GM12873 (cell line): Measurements from ENCODE around the gene PML.

Experiments
- TF ChIP-seq, protein P1 (sequence below): IDR thresholded peaks from 2 replicates; pipeline ENCODE4 v1.5.1; 2012; ENCODE audit warnings: low read depth, mild to moderate bottlenecking, moderate library complexity, low read length, control low read depth; ENCODE audit not compliant: insufficient read depth; ENCODE audit errors: missing control alignments

The PML gene

DNA sequence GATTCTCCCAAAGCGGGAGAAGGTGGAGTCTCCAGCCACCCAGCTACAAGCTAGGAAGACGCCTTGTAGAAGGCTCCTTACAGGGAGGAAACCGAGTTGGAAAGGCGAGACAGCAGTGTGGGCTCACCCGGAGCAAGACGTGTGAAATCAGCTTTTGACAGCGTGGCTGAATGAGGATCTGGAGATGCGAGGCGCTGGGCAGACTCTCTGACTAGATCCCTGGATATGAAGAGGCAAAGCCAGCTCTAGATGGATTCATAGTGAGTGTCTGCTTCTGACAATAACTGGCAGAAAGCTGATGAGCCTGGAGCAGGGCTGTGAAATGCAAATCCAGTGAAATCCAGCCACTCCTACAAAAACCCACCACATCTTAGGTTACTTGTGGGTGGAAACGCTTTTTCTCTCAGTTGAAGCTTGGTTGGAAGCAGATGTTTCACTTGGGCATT is 46.8 kb downstream of the PML start:
- TF ChIP-seq, protein P1, sequence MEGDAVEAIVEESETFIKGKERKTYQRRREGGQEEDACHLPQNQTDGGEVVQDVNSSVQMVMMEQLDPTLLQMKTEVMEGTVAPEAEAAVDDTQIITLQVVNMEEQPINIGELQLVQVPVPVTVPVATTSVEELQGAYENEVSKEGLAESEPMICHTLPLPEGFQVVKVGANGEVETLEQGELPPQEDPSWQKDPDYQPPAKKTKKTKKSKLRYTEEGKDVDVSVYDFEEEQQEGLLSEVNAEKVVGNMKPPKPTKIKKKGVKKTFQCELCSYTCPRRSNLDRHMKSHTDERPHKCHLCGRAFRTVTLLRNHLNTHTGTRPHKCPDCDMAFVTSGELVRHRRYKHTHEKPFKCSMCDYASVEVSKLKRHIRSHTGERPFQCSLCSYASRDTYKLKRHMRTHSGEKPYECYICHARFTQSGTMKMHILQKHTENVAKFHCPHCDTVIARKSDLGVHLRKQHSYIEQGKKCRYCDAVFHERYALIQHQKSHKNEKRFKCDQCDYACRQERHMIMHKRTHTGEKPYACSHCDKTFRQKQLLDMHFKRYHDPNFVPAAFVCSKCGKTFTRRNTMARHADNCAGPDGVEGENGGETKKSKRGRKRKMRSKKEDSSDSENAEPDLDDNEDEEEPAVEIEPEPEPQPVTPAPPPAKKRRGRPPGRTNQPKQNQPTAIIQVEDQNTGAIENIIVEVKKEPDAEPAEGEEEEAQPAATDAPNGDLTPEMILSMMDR, result no peak

DNA sequence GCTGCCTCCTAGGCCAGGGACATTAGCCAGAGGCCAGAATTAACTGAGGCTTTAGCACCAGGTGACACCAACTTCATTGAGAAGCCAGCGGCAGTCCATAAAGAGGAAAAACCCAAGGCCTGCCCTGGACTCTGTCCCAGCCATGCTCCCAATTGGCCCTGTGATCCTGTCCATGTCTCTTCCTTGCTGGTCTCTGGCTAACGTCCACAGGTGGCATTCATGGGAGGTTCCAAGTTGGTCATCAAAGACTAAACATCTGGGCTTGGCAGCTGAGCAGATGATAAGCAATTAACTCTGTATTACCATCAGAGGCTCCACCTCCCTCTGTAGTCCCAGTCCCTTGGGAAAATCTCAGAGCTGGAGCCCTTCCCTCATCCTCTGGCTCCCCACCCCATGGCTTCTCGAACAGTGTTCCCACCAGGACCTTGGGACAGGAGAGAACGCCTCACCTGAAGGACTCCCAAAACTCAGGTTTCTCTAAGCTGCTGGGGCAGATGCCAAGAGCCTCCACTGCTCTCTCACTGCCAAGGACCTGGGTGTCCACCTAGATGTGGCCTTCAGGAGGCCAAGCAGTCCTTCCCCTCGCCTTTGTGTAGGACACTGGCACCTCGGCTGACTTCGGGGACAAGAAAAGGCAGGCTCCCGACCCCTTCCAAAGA is 47.4 kb downstream of the PML start:
- TF ChIP-seq, protein P1, result no peak

DNA sequence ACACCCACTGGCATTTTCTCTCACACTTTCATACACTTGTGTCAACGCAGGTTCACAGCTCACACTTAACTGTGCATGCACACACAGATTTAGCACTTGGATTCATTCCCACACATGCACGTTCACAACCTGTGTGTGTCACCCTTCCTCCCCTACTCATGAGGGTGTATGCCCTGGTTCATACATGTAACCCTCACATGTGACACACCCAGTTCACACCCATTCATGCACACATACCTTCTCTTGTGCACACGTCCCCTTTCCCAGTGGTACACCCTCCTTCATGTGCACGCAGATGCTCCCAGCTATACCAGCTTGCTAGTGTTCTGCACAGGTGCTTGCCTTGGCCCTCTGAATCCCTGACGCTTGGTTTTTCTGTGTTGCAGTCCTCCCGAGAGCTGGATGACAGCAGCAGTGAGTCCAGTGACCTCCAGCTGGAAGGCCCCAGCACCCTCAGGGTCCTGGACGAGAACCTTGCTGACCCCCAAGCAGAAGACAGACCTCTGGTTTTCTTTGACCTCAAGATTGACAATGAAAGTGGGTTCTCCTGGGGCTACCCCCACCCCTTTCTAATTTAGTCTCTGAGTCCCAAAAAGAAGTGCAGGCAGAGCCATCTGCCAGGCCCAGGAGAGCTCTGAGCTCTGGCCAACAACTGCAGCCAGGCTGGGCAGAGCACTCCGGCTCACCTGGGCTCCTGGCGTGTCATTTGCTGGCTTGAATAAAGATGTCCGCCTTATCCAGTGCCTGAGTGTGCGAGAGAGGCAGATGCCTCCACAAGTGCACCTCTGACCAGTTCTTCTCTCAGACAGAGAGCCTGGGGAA is 48.3 kb downstream of the PML start:
- TF ChIP-seq, protein P1, result no peak

DNA sequence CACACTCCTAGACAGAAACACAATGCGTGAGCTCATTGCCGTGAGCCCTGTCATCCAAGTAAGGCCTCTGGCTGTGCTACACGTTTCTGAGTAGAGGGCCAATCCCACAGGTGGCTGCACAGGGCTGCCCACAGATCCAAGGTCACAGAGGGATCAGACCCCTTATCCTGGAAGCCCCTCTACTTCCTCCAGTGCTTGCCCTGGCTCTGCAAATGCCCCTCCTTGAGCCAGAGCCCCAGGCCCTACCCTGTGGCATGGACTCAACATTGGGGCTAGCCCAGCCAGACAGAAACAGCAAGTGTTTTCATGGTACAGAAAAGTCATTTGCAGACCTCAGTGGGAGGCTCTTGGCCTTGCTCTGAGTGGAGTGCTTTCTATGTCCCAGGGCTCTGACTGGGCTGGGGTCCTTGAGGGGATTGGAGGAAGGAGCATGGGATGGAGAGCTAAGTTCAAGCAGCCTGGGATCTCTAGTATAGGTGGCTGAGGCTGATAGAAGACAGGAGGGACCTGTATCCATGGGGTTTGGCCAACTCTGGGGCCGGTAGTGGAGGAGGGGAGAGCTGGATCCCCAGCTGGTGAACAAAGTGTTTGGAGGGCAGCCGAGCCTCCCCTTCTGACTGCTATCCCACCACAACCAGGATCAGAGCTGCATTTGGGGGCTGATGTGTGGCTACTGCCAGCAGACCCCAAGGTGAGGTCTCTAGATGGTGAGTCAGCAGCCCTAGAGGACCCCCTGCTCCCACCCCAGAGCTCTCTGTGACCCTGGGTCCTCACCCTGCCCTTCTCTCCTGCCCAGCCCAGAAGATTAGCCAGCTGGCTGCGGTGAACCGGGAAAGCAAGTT is 49.1 kb downstream of the PML start:
- TF ChIP-seq, protein P1, result no peak

DNA sequence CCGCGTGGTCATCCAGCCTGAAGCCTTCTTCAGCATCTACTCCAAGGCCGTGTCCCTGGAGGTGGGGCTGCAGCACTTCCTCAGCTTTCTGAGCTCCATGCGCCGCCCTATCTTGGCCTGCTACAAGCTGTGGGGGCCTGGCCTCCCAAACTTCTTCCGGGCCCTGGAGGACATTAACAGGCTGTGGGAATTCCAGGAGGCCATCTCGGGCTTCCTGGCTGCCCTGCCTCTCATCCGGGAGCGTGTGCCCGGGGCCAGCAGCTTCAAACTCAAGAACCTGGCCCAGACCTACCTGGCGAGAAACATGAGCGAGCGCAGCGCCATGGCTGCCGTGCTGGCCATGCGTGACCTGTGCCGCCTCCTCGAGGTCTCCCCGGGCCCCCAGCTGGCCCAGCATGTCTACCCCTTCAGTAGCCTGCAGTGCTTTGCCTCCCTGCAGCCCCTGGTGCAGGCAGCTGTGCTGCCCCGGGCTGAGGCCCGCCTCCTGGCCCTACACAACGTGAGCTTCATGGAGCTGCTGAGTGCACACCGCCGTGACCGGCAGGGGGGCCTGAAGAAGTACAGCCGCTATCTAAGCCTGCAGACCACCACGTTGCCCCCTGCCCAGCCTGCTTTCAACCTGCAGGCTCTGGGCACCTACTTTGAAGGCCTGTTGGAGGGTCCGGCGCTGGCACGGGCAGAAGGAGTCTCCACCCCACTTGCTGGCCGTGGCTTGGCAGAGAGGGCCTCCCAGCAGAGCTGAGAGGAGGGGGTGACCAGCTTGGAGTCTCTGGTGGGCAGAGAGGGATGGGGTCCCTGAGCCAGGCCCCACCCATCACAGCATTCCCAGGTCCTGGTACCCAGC is 50.0 kb downstream of the PML start:
- TF ChIP-seq, protein P1, result no peak

DNA sequence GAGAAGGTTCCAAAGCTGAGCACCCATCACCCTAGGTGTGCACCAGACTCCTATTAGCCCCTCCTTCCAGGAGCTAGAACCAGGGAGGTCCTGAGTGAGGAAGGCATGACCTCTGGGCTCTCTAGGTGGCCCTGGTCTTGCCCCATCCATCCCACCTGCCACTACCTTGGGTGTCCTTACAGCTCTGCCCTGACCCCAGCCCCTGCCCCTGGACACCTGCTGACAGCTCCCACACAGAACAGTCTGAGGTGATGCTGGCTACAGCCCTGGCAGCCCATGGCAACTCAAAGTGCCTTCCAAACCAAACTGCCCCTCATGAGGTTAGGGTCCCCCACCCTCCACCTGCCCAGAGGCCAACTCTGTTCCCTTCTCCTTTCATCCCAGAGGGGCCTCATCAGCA is 50.7 kb downstream of the PML start:
- TF ChIP-seq, protein P1, result no peak
